DMS 273 treated with DMSO at 0.1 percent for 48 hours (cell line): ENCODE data around the gene TWF2.
A peak's percentile ranks its signal among the peaks of the same experiment; 100 is the strongest.

ENCODE experiments used
- DNase-seq: peaks from one replicate; lab custom pipeline; 2025; lab: John Stamatoyannopoulos, UW

TWF2 gene

DNA sequence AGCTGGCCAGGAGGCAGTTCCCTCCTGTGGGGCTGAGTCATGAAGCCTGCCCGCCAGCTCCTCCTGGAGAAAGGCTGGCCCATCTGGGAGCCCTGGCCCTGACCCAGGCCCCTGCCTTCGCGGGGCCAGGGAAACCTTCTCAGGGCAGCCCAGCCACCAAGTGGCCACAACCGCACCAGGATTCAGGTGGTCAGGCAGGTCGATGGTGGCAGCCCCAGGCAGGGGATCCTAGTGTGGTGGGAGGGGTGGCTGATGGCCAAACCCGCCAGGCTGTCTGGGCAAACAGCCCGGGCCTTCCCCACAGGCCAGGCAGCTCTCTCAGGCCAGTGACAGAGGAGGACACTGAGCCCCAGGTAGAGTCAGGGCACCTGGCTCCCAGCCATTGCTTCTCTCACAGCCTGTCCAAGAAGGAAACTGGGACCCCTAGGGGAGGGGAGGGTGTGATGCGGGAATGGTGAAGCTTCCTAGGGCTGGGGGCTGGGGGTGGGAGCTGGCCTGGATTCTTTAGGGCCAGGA, 1.2 kb downstream of the TWF2 start:
- peak; percentile 54 for DNase-seq

DNA sequence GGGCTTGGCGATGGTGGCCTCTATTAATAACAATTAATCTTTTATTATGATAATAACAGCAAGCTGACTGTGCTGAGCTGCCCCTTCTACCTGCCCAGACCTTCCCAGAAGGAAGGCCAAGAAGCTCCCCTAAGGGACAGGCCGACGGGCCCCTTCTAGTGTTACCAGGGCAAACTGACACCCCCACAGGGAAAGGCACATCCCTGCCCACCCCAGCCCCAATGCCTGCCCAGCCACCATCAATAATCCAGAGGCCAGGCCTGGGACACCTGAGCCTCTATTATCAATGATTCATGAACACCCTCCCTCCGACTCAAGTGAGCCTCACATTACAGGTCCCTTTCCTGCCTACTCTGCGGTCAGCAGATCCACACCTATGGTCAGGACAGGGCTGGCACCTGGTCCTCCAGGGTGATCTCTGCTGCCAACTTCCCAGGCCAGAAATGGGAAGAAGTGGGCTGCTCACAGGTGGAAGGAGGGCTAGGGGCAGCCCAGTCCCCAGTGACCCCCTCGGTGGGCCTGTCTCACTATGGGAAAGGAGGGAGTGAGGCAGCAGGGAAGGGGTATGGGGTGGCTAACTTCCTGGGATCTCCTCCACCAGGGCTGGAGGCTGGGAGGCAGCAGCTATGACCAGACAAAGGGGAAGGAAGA, 1.8 kb downstream of the TWF2 start:
- no peak for DNase-seq

DNA sequence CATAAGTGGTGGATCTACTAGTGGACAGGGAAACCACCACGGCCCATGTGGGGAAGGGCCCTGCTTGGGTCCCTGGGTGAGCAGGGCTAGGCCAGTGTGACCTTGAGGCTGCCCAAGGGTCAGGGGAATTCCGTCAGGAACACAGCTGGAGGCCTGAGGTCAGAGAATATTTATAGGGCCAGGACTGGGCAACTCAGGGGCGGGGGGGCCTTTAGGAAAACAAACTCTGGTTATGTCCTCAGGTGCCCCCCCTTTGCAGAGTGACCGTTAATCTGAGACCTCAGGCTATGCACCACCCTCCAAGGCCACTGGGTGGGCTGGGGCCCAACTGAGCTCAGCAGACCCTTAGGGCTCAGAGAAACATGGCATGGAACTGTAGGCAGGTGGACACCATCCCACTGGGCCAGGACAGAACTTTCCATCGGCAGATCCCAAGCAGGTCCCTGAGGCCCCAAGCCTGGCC, 2.5 kb downstream of the TWF2 start:
- no peak for DNase-seq

DNA sequence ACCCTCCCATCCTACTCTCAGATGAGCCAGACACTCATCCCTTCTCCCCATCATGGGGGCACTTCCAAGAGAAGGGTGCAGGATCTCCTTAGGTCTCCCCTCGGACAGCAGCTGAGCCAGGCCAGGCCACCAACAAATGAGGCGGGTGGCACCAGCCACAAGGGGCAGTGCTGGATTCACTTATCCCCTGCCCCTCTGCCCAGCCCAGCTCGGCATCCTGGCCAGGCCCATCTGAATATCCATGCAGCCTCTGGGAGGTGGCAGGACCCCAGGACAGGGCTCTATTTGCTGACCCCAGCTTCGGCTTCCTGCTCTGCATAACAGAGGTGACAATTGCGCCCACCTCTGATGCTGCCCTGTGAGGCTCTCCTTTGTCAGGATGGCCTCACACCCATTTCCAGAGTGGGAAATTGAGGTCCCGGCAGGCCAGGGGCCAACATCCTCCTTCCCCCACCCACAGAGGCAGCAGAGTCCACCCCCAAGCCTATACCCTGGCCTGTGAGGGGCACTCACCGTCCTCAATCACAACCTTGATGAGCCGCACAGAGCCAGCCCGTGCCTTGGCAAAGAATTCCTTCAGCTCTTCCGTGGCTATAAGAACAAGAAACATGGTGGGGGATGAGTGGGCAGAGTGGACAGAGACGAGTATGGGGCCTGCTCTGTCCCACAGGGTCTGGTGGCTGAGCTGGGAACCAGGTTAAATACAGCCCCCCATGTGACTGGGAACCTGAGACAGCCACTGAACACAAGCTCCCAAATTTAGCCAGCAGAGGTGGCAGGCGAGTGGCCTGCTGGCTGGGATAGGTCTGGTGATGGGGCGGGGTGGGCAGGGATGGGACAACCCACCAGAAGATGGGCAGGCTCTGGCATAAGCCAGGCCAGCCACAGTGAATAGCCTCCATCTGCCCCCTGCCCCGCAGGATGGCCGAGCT, 4.2 kb downstream of the TWF2 start:
- no peak for DNase-seq

DNA sequence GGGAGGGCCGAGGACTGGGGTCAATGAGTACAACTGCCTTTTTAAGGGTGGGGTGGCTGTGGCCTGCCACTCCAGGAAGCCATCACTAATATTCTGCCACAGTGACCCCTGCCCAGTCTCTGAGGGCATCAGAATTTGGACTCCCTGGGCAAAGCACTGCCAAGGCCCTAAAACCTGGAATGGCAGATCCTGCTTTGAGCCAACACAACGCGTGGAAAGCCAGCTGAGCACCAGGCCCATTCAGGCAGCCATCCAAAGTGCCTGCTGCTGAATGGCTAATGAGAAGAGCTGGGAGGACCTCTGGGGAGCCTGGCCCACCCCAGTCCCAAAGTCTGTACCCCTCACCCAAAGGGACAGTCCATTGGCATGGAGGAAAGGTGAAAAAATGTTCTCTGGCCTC, 5.0 kb downstream of the TWF2 start:
- DNase-seq, result no peak

DNA sequence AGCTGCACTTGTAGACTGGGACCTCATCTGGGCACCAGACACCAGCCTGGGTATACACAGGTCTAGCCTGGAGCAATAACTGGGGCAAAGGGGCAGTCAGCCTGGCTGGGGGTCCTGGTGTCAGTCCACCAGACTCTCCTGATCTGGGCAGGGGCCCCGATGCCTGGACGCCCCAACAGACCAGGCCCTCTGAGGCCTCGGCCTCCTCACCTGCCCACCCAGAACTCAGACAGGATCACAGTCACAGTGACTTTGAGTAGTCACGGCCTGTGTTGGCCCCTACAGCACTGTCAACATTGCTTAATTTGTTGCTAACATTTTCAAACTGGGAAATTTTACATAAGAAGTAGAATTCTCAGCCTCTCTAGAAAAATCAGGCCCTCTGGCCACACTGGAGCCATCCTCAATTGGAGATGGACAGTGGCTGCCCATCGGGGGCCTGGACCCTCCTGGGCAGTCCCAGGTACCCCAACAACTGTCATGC, 5.8 kb downstream of the TWF2 start:
- DNase-seq, result no peak

DNA sequence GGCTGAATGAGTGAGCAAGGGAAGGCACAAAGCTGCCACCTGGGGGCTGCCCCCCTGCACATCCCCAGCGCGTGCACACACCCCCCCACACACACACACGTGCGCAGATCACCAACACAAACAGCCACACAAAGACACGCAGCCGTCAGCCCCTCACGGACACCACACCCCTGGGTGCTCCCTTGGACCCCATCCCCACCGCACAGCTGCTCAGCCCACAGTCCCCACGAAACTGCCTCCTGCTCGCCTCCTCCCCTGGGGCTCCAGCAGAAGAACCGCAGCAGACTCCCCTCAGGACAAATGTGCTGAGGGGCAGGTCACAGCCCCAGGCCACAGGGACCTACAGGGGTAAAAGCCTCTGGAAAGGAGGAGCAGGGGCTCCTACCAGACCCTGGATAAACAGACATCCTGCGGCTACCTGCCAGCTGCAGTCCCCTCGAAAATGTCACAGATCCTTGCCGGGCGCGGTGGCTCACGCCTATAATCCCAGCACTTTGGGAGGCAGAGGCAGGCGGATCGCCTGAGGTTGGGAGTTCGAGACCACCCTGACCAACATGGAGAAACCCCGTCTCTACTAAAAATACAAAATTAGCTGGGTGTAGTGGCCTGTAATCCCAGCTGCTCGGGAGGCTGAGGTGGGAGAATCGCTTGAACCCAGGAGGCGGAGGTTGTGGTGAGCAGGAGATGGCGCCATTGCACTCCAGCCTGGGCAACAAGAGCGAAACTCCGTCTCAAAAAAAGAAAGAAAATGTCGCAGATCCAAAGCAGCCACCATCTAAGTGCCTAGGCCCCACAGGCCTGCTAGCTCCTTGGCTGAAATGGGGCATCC, 6.5 kb downstream of the TWF2 start:
- DNase-seq, result no peak

DNA sequence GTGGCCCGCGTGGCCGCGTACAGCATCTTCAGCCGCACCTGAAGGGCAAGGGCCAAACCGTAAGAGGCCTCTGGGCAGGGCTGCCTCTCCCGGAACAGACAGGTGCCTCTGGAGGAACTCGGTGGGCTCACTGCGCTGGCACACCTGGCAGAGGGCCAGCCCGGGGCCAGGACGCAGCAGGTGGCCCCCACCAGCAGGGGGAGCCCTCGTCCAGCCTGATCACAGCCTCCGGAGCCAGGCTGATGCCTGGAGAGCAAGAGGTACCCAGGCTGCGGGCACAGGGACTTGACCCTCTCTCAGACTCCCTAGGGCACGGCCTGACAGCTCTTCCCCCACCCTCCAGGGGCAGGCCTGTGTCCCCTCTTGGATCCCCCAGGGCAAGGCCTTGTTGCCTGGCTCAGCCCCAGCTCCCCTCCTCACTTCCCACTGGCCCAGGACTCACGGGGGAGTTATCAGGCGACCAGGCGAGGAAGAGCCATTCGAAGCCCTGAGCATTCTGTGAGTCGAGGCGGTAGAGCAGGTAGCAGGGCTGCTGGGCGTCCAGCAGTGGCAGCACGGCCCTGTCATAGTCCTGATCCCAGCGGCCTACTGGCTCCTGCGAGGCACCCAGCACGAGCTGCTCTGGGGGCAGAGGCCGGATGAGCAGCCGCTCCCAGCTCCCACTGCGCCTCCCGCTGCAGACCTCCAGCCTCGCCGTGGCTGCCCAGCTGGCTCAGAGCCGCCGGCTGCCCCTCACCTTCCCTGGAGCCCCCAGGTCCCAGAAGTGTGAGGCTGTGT, 7.3 kb downstream of the TWF2 start:
- DNase-seq, result no peak

DNA sequence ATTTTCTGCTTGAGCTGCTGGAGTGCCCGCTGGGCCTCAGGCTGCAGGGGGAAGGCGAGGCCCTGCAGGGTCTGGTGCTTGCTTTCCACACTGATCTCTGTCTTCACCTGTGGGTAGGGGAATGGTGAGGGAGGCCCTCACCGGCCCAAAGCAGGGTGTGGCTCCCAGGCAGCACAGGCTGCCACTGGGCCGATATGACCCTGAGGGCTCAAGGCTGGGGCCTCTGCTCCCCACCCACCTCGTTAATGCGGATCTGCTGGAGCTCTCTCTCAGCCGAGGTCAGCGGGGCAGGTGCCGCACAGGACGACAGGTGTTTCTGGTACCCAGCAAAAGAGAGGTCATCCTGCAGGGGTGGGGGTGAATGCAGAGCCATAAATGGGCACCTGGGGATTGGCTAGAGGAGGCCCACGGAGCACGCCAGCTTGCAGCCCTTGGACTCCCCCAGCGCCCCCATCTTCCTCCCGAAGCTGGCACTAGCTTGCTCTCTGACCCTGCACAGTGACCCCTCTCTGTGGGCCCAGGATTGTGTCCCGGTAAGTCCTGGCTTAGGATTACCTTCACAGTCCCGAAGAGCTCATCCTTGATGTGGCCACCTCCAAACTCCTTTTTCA, 8.0 kb downstream of the TWF2 start:
- no peak for DNase-seq

DNA sequence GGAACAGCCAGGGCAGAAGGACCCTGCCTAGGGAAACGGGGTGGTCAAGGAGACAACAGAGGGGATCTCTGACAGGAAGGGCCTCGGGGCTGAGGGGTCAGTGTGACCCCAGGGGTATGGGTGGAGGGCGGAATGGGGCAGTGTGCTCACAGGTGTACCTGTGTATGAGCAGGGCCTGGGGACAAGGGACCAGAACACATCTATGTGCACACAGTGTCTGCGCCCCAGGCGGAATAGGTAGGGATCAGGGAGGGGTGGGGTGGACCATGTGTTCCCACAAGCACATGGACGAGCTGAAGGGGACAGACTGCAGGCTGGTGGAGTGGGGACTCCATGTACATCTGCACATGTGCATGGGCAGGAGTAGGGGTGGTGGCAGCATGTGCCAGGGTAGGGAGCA, 8.5 kb downstream of the TWF2 start:
- no peak for DNase-seq

DNA sequence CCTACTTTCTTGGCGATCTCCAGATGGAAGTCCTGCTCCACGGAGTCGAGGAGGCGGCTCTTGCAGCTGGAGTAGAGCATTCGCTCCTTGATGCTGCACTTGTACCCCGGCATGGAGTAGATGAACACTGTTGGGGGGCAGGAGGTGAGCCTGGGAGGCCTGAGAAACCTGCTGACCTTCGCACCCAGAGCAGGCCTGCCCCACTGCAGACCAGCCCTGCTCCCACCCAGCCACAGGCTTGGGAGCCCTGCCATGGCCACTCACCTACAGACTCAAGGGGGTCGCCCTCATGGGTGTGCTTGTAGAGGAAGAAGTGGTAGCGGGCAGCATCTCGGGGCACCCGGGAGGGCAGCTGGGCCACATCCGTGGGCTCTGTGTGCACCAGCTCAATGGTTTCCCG, 9.3 kb downstream of the TWF2 start:
- no peak for DNase-seq

DNA sequence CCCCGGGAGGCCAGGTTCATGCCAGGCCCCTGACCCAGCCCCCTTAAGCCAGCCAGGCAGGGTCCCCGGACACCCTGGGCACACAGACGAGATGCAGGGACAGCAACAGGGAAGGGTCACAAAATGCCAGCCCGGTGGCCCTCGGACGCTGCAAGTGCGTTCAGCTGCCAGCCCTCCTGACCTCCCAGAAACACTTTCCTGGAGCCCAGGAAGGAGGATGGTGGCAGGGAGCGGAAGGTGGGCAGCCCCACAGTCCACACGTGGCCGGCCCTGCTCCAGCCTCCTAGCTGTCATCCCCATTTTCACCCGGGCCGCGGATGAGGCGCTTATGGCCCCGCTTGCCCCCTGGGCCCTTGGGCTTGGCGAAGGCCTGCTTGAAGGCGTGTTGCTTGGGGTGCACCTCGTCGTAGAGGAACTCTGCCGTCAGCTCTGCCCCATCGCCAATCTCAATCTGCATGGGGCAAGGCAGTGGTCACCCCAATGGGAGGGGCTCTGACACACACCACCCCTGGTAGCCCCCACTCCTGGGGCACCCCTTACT, 10.1 kb downstream of the TWF2 start:
- DNase-seq, result no peak

DNA sequence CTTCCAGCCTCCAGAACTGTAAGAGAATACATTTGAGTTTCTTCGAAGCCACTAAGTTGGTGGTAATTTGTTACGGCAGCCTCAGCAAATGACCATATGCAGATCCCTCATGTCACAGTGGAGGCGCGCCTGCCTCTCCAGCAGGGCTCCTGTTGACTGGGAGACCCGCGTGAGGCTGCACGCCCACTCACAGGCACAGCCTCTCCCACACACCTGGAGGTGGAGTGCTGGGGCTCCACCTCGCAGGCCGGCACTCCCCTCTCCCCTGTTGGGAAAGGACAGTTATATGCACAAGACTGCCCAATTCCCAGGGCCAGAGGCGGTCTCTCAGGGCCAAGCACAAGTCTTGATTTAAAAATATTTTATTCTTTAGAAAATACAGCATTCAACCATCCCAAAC, 10.7 kb downstream of the TWF2 start:
- no peak for DNase-seq

DNA sequence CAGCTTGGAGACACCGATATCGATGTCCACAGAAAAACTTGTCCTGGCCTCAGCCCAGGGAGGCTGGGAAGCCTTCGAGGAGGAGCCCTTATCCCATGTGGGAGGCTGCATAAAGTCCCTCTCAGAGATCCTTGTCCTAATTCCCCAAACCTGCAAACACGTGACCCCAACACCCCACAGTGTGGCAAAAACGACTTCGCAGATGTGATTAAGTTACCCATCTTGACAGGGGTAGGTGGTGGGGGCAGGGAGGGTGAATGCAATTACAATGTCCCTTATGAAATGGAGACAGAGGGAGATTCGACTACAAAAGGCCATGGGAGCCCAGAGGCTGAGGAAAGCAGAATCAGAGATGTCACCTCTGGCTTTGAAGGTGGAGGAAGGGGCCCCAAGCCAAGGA, 11.2 kb downstream of the TWF2 start:
- DNase-seq, result no peak

DNA sequence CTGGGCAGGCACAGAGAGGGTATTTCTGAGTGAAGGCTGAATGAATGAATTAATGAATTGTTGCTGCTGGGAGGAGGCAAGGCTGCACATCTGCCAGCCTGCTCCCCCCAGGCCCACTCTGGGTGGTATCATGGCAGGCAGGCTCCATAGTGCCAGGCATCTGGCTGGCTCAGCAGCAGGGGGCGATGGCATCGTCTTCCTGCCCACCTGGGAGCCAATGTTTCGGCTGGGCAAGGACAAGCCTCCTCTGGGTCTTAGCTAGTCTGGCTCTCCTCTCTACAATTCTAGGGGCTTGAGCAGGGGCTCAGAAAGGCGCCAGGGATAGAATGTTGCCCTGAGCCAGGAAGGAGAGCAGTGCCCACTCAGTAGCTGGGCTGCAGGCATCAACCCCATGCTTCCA, 11.8 kb downstream of the TWF2 start:
- DNase-seq, result no peak

DNA sequence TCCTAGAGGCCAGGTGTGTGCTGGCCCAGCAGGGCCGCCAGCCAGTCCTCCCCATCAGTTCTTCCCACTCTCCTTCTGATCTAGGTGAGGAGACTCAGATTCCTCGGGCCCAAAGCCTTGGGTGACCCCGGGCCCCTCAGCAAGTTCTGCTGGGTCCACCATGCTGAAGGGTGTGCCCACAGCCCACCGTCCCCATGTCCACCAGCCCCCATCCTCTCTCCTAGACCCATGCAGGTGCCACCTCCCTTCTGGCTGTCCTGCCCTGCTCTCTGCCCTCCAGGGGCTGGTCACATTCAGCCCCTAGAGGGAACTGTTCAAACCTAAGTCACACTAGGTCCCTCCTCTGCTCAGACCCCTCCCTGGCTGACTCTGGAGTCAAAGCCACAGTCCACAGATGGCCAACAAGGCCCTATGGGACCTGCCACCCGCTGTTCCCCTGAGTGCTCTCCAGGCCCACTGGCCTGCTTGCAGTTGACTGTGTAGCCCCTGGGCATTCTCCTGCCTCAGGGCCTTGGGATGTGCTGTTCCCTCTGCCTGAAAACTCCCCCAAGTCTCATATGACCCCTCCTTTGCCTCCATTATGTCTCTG, 12.6 kb downstream of the TWF2 start:
- no peak for DNase-seq

DNA sequence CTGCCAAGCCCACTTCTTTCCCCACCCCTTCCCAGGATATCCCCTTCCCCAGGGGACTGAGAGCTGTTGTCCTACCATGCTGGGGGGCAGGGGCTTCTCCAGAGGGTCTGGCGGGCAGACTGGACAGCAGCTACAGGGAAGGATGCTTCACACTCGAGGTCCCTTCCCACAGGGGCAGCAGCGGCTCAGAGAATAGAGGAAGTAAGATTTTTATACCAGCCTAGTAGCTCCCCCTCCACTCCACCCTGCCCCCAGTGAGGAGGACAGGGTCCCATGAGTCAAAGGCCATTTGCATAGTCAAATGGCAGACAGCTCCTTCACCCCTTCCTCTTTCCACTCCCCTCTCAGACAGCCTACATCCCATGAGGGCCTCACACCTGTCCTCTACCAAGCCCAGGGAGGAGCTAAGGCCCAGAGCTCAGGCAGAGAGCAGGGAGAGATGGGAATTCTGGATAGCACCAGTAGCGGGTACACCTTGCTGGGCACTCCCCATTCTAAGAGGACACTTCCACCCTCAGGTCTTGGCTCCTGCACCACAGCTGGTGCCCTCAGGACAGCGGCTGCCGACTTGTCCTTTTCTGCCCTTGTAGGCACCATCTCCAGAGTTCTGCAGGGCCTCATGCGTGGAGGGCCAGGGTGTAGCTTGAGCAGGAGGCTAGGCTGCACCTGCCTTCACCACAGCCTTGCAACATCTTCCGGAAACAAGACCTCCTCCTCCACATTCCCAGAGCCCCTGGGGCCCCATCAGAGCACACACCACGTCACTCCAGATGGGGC, 13.3 kb downstream of the TWF2 start, which contains the start of gene TLR9:
Gene TLR9, minus strand, starts transcription at position 194 of the 777 bp plus-strand sequence. Its CDS starts 116 bp downstream, at position 78.
- no peak for DNase-seq

DNA sequence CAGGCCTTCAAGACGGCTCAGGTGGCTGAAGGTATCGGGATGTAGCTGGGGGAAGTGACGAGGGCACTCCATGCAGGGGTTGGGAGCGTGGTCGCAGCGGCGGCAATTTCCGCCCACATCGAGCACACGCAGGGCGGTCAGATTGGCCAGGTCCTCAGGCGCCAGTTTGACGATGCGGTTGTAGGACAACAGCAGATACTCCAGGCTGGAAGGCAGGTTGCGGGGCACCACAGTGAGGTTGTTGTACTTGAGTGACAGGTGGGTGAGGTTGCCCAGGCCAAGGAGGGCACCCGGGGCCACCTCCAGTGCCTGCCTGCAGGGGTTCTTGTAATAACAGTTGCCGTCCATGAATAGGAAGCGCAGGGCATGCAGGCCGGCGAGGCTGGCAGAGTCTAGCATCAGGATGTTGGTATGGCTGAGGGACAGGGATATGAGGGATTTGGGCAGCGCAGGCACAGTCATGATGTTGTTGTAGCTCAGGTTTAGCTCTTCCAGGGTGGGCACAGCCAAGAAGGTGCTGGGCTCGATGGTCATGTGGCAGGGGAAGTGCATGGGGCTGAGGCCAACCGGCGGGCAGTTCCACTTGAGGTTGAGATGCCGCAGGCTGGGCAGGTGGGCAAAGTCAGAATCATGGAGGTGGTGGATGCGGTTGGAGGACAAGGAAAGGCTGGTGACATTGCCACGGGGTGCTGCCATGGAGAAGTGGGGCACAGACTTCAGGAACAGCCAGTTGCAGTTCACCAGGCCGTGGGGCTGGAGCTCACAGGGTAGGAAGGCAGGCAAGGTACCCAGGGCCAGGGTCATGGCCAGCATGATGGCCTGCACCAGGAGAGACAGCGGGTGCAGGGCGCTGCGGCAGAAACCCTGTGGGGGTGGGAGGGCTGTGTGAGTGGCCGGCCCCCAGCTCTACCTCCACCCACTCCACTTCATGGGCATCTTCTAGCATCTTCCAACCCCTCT, 15.2 kb downstream of the TWF2 start:
- DNase-seq, result no peak
